Measurements from ENCODE around the gene NEIL3. TPM values are rescaled to one million over a fixed set of nuclear protein-coding genes. Genes with fewer than 3 reads are reported as not detected.

Gene NEIL3
- total and polyA plus RNA-seq, 11 donors = 0.04 to 1.7 (median 0.19) TPM; not detected in 6

GRCh38 chr4:177386278-177386815 is 76.7 kb downstream of the NEIL3 start:
- 36 to 58% (median 48%) methylated on average over 5 of the region's 5 CpGs for WGBS, 4 donors
- TF ChIP-seq, protein P1, sequence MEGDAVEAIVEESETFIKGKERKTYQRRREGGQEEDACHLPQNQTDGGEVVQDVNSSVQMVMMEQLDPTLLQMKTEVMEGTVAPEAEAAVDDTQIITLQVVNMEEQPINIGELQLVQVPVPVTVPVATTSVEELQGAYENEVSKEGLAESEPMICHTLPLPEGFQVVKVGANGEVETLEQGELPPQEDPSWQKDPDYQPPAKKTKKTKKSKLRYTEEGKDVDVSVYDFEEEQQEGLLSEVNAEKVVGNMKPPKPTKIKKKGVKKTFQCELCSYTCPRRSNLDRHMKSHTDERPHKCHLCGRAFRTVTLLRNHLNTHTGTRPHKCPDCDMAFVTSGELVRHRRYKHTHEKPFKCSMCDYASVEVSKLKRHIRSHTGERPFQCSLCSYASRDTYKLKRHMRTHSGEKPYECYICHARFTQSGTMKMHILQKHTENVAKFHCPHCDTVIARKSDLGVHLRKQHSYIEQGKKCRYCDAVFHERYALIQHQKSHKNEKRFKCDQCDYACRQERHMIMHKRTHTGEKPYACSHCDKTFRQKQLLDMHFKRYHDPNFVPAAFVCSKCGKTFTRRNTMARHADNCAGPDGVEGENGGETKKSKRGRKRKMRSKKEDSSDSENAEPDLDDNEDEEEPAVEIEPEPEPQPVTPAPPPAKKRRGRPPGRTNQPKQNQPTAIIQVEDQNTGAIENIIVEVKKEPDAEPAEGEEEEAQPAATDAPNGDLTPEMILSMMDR (IDR thresholded peaks at IDR 0.05) = no peak
- no peak for TF ChIP-seq POLR2A (IDR thresholded peaks at IDR 0.05)
- ATAC-seq (no peak), DNase-seq (no peak)
- Histone ChIP-seq H3K4me3 (no peak overlapping the region), H3K36me3 (no peaks in the 10 kb centered on the region), H3K9me3 (no peaks in the 10 kb centered on the region), H3K27ac (no peak overlapping the region), H3K27me3 (no peaks in the 10 kb centered on the region), H3K4me1 (peaks cover 0 to 3% (median 0%) of the 10 kb centered on the region in 12 donors)
- intact Hi-C loops (cut with DNase I) = no loop called here

GRCh38 chr4:177391287-177391686 is 81.6 kb downstream of the NEIL3 start:
- Histone ChIP-seq H3K9me3 (no peaks in the 10 kb centered on the region), H3K27me3 (no peaks in the 10 kb centered on the region), H3K4me3 (no peak overlapping the region), H3K27ac (no peak overlapping the region), H3K36me3 (no peaks in the 10 kb centered on the region), H3K4me1 (no peaks in the 10 kb centered on the region)
- ATAC-seq = no peak
- no peak for DNase-seq
- 59 to 66% (median 64%) methylated on average over 3 of the region's 3 CpGs for WGBS, 4 donors
- intact Hi-C loops (cut with DNase I) = no loop called here
- TF ChIP-seq, protein P1 (IDR thresholded peaks at IDR 0.05) = no peak
- TF ChIP-seq POLR2A (IDR thresholded peaks at IDR 0.05) = no peak

- TF ChIP-seq, protein P1 (IDR thresholded peaks at IDR 0.05) = no peak
- TF ChIP-seq POLR2A (IDR thresholded peaks at IDR 0.05) = no peak
- H3K9me3 ChIP-seq = no peaks in the 10 kb centered on the region
- 79 to 81% (median 80%) methylated on average over 6 of the region's 6 CpGs for WGBS, 4 donors
- no peak overlapping the region for H3K27ac ChIP-seq
- no peaks in the 10 kb centered on the region for H3K27me3 ChIP-seq
- ATAC-seq (no peak), DNase-seq (no peak)
- no peak overlapping the region for H3K4me3 ChIP-seq
- intact Hi-C loops (cut with DNase I) = no loop called here
- H3K4me1 ChIP-seq = no peaks in the 10 kb centered on the region
- H3K36me3 ChIP-seq = no peaks in the 10 kb centered on the region
Observed at GRCh38 chr4:177391953-177392352, 82.3 kb downstream of the NEIL3 start.

DNA sequence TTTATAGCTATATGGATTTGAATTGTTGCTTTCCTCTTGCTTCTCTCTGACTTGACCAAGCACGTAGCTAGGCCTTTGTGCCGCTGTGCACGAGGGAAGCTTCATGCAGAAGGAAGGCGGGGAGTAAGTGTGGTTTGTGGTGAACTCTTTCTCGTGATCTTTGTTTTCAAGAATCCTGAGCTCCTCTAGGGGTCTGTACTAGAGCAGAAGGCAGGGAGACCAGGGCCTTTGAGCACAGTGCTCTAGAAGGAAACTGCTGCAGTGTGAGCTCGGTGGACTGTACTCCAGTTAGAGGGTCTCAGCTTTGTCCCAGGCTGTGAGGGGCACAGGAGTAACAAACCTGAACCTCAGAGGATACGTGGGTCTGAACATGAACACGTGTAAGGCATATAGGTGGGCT is 83.6 kb downstream of the NEIL3 start:
- Histone ChIP-seq H3K9me3 (peaks cover 0 to 6% (median 0%) of the 10 kb centered on the region in 12 donors), H3K27me3 (no peaks in the 10 kb centered on the region), H3K4me1 (no peaks in the 10 kb centered on the region), H3K4me3 (no peak overlapping the region), H3K27ac (no peak overlapping the region), H3K36me3 (no peaks in the 10 kb centered on the region)
- 69 to 77% (median 72%) methylated on average over 8 of the region's 8 CpGs for WGBS, 4 donors
- ATAC-seq (no peak), DNase-seq (no peak)
- TF ChIP-seq, protein P1 (IDR thresholded peaks at IDR 0.05) = no peak
- TF ChIP-seq POLR2A (IDR thresholded peaks at IDR 0.05) = no peak
- intact Hi-C loops (cut with DNase I) = no loop called here
